Mesothelial cell of epicardium (in vitro differentiated cells): Measurements from ENCODE around the gene TTK. TPM values are rescaled to one million over a fixed set of nuclear protein-coding genes. Genes with fewer than 3 reads are reported as not detected.
A peak's percentile ranks its signal among the peaks of the same experiment; 100 is the strongest.
"Not testable (repeated sequence)": the region's sequence is repeated elsewhere in the genome, so short reads cannot be mapped to it uniquely, and the experiment has no call there.

Source experiments
- DNase-seq, 2 experiments: peaks; one replicate each; pipeline ENCODE4 v3.0.0; 2021; ENCODE audit warnings: low spot score in 2 of 2; ENCODE audit not compliant: unreplicated experiment in 2 of 2
- H3K27ac Mint-ChIP-seq: 2 replicates; pipeline ENCODE4 v1.8.0; 2021; ENCODE audit warnings: mixed read lengths
- H3K27me3 Mint-ChIP-seq: 2 replicates; pipeline ENCODE4 v1.8.0; 2021; ENCODE audit warnings: low read depth, mixed read lengths
- H3K36me3 Mint-ChIP-seq: 2 replicates; pipeline ENCODE4 v1.8.0; 2021; ENCODE audit warnings: mixed read lengths
- H3K4me1 Mint-ChIP-seq: 2 replicates; pipeline ENCODE4 v1.8.0; 2021; ENCODE audit warnings: mixed read lengths
- H3K4me3 Mint-ChIP-seq: 2 replicates; pipeline ENCODE4 v1.8.0; 2021; ENCODE audit warnings: mild to moderate bottlenecking, moderate library complexity, mixed read lengths
- H3K9me3 Mint-ChIP-seq: 2 replicates; pipeline ENCODE4 v1.8.0; 2021; ENCODE audit warnings: mixed read lengths
- CTCF ChIP-seq: fragments of 200-600 bp; sonication (generic); IDR thresholded peaks from one replicate; pipeline ENCODE4 v1.5.0; 2021; ENCODE audit warnings: antibody characterized with exemption; ENCODE audit not compliant: unreplicated experiment
- total RNA-seq: library from RNA; stranded (reverse); gene quantifications from 3 replicates; pipeline ENCODE4 v1.2.1, GENCODE V29; 2021

Gene TTK
- total RNA-seq, 1 donor from 2014 or later, result 13.5 TPM

DNA sequence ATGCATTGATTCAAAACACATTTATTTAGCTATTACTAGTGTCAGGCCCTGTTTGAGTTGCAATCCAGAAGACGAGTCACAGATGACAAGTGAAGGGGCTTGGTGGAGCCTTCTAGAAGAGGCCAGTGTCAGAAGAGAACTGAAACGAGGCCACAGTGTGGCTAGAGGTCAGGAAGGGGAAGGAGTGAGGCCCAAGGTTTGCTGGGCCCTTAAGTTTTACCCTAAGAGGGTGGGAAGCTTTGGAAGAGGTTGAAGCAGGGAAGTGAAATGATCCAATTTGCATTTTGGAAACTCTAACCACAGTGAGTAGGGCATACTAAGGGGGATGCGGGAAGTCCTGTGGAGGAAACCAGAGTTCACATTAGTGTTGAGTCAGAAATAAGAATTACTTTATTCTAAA lies 25.0 kb downstream of the TTK start:
- TF ChIP-seq CTCF, result no peak
- Mint-ChIP-seq H3K4me1 (no peaks in the 10 kb centered on the region), H3K4me3 (no peak overlapping the region), H3K36me3 (peaks cover 21% of the 10 kb centered on the region), H3K9me3 (no peaks in the 10 kb centered on the region), H3K27me3 (no peaks in the 10 kb centered on the region), H3K27ac (no peak overlapping the region)
- DNase-seq, result no peak

- Mint-ChIP-seq H3K9me3 (peaks cover 30% of the 10 kb centered on the region), H3K36me3 (peaks cover 27% of the 10 kb centered on the region)
- H3K4me3 Mint-ChIP-seq, DNase-seq, H3K27me3 Mint-ChIP-seq, H3K27ac Mint-ChIP-seq, H3K4me1 Mint-ChIP-seq: not testable (repeated sequence)
Observed at GRCh38 chr6:80048220-80048619, 43.8 kb downstream of the TTK start.

GRCh38 chr6:80060774-80061173 lies 56.3 kb downstream of the TTK start:
- Mint-ChIP-seq H3K4me3 (no peak overlapping the region), H3K27me3 (no peaks in the 10 kb centered on the region), H3K36me3 (no peaks in the 10 kb centered on the region), H3K4me1 (no peaks in the 10 kb centered on the region), H3K9me3 (no peaks in the 10 kb centered on the region), H3K27ac (no peak overlapping the region)
- no peak for TF ChIP-seq CTCF
- DNase-seq, result no peak

- H3K4me3 Mint-ChIP-seq, result peak overlapping the region; percentile 6
- DNase-seq, H3K36me3 Mint-ChIP-seq, H3K27me3 Mint-ChIP-seq, H3K4me1 Mint-ChIP-seq: not testable (repeated sequence)
- peak overlapping the region; percentile 11 for H3K27ac Mint-ChIP-seq
- H3K9me3 Mint-ChIP-seq, result peaks cover 16% of the 10 kb centered on the region
Observed at GRCh38 chr6:80068146-80068545, 63.7 kb downstream of the TTK start.

- H3K9me3 Mint-ChIP-seq, result peaks cover 23% of the 10 kb centered on the region
- H3K36me3 Mint-ChIP-seq, H3K27ac Mint-ChIP-seq, H3K4me1 Mint-ChIP-seq, H3K4me3 Mint-ChIP-seq, H3K27me3 Mint-ChIP-seq, DNase-seq: not testable (repeated sequence)
Observed at GRCh38 chr6:80070431-80070830, 66.0 kb downstream of the TTK start.

- Mint-ChIP-seq H3K27me3 (no peaks in the 10 kb centered on the region), H3K27ac (no peak overlapping the region), H3K9me3 (peaks cover 15% of the 10 kb centered on the region), H3K4me1 (no peaks in the 10 kb centered on the region), H3K4me3 (no peak overlapping the region), H3K36me3 (no peaks in the 10 kb centered on the region)
- no peak for DNase-seq
- TF ChIP-seq CTCF, result no peak
Observed at GRCh38 chr6:80077067-80077466, 72.6 kb downstream of the TTK start.

DNA sequence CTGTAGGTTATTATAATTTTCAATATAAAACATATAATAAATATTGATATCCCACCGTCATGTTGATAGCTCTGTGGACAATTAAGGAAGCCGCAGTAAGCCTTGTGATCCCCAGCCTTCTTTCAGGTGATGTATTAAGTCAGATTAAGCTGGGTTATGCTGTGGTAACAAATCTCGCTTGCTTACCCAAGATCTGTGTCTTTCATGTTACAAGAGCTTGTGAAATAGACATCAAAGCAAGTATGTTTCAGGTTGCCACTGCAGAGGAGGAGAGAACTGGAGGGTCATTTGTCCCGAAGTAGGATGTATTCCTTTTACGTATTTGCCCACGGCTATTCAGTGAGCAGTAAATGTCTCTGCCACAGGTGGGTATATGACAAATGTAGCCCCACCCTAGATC lies 84.2 kb downstream of the TTK start:
- TF ChIP-seq CTCF, result no peak
- Mint-ChIP-seq H3K4me3 (no peak overlapping the region), H3K27ac (no peak overlapping the region), H3K27me3 (no peaks in the 10 kb centered on the region), H3K36me3 (no peaks in the 10 kb centered on the region), H3K9me3 (no peaks in the 10 kb centered on the region), H3K4me1 (no peaks in the 10 kb centered on the region)
- DNase-seq, result no peak
